ENCODE results near the gene KRT83.

DNA sequence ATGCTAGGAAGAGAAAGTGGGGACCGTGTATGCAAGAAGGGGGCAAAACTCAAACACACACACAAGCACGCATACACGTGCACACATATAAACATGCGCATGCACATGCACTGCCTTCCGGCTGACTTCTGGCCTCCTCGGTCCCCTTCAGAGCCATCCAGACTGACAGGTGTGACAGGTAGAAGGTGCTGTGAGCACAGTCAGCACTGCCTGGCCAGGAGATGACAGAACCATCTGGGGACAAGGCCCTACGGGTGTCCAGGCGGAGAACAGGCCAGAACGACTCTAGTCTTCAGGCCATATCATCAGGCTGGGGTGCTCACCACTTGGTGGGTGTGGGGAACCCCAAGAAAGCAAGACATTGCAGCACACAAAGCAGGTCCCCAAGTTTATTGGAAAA, 7.3 kb downstream of the KRT83 start:
- TF ChIP-seq POLR2AphosphoS5 (IDR thresholded peaks at IDR 0.05; ENCODE audit: borderline replicate concordance, low read depth, low read length) = no peak
- no peak for TF ChIP-seq EZH2 (IDR thresholded peaks at IDR 0.05)
- no peak for TF ChIP-seq FOXP2 (optimal IDR thresholded peaks at IDR 0.05; ENCODE audit: control extremely low read depth, extremely low read length, insufficient read depth)
